ENCODE measurements around the gene DHX38.

DHX38 gene

DNA sequence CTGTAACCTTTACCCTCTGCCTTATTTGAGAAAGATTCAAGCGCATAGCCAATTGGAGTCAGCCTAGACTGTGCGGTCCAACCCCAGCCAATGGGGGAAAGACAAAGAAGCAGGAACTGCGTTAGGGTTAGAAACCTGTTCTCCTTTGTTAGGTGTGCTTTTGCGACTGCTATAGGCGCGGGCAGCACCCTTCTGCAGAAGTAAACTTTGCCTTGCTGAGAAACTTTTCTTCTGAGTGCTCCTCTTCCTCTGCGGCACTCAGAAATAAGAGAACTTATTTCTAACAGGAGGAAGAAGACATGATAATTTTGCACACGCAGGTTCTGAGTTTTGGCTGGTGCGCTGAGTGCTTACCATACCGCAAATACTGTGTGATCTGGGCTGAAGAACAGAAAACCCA lies 9.2 kb upstream of the DHX38 start:
- DNase-seq, result no peak

DNA sequence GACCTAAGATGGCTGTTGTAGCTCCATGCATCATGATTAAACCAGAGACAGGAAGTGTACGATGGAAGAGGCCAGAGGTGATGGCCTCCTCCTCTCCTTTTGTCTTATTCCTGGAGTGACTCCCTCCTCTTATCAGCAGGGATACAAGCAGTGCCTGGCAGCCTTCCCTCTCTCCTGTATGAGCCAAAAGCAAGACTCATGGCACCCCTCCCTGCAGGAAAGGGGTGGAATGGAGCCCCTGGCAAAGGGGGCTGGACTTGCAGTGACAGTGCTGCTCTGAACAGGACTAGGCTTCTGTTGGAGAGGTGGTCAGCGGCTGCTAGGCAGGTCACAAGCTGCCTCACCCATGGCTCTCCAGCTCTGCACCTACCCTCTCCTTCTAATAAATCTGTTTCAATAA lies 8.6 kb upstream of the DHX38 start:
- DNase-seq, result no peak

DNA sequence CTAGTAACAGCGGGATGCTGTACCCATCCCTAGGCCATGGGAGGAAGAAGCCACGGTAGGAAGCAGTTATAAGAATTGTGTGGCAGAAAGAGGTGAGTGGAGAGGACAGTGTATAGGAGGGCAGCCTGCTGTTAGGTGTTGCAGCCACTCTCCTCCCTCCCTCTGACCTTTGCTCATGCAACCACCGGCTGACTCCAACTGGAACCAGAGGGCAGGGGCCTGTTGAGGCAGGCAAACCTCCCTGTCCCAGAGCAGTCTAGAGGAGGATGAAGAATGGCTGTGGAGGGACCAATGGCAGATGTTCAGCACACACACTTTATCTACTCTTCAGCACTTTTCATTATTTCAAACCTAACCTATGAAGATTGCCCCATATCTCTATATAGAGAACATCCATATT lies 2.4 kb upstream of the DHX38 start:
- DNase-seq, result no peak

DNA sequence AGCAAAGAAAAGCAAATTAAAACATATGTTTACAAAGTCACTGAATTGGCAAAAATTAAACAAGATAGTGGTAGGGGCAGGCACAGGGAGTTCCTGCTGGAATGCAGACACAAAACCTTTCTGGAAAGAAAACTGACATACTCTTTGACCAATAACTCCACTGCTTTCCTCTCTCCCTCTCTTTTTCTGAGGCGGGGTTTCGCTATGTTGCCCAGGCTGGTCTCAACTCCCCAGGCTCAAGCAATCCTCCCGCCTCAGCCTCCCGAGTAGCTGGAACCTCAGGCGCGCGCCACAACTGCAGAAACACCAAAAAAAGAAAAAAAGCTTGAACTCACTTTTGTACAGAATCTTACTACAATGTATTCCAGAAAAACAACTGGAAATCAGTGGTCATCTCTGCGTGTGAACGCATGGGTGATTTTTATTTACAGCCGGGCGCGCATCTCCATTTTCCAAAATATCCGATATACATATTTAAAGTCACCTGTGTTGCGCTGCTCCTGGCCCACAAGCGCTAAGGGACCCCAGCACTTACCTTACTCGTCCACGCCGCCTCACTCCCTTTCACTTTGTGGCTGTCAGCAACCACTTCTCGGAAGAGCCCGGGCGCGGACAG lies 707 bp upstream of the DHX38 start:
- DNase-seq, result no peak

DNA sequence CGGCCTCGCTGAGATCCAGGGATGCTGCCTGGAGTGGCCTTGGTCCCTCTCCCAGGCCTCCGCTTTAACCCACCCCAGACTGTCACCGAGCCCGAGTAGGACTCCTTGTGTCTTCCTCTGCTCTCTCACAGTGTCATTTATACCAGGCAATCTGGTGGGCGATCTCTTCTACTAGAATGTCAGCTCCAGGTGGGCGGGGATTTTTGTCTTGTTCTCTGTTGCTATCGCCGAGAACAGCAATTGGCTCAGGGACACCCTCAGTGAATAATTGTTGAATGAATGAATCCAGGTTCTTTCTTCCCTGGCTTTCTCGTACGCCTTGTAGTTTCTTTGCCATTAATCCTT lies 591 bp downstream of the DHX38 start:
- no peak for DNase-seq

DNA sequence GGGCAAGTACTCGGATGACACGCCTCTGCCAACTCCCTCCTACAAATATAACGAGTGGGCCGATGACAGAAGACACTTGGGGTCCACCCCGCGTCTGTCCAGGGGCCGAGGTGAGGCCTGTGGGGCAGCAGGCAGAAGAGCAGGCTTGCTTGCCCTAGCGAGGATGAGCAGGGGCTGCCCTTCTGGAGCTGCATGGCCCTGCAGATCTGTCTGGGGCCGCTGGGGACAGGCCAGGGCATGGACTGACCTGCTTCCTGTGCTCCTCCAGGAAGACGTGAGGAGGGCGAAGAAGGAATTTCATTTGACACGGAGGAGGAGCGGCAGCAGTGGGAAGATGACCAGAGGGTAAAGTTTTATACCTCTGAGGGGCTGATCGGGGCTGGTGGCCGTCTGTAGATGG lies 5.3 kb downstream of the DHX38 start:
- no peak for DNase-seq

DNA sequence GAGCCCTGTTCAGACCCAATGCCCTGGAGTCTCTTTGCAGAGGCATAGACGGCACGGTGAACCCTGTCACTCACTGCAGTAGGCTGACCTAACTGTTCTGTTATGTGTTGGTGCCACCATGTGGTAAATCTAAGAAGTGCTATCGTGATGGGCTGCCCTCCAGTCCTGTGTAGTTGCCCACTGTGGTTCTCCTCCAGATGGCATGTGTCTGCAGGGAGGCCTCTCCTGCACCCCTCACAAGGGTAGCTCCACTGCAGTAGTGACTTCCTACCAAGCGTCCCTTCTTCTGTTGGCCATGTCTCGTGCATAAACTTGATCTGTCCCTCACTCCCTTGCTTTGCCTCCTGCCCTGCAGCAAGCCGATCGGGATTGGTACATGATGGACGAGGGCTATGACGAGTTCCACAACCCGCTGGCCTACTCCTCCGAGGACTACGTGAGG lies 5.8 kb downstream of the DHX38 start:
- DNase-seq, result no peak

DNA sequence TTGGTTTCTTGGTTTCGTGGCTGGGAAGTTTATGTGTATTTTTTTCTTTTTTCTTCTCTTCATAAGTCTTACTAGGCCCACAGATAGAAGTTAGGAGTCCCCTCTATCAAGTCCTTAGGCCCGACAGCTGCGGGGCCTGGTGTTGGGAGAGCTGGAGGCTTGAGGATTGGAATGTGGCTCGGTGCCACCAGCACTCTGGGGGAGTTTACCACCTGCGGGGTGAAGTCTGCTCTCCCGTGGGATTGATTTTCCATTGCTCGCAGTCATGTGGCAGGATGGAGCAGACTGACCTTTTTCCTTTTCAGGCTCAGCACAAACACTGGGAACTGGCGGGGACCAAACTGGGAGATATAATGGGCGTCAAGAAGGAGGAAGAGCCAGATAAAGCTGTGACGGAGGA lies 7.5 kb downstream of the DHX38 start:
- no peak for DNase-seq

DNA sequence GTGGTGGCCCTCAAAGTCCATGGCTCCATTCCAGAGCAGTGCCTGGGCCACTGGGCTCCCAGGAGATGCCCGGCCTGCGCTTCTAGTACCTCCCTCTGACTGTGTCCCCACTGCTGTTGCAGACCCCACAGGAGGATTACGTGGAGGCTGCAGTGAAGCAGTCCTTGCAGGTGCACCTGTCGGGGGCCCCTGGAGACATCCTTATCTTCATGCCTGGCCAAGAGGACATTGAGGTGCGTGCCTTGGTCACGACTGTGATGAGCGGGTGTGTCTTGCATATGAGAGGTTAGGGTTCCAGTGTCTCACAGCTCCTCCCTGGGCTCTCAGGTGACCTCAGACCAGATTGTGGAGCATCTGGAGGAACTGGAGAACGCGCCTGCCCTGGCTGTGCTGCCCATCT lies 11.3 kb downstream of the DHX38 start:
- DNase-seq, result no peak

DNA sequence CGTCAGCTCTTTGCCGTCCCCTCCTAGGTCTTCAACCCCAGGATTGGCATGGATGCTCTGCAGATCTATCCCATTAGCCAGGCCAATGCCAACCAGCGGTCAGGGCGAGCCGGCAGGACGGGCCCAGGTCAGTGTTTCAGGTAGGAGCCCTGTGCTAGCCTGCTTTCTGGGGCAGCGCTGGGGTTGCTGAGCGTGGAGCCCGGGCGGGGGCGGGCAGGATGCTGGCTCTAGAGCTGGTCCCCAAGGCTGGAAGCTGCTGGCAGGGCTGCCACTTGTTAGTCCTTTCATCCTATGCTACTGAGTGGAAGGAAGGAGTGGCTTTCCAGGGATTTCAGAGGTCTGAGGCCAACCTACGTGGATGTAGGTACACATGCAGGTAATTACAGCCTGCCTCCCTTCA lies 12.3 kb downstream of the DHX38 start:
- DNase-seq, result no peak

DNA sequence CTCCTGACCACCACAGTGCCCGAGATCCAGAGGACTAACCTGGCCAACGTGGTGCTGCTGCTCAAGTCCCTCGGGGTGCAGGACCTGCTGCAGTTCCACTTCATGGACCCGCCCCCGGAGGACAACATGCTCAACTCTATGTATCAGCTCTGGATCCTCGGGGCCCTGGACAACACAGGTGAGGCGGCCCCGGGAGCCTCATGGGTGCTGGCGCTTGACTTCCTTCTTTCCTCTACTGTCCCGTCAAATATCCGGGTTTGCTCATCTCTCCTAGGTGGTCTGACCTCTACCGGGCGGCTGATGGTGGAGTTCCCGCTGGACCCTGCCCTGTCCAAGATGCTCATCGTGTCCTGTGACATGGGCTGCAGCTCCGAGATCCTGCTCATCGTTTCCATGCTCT lies 13.7 kb downstream of the DHX38 start:
- DNase-seq, result no peak

DNA sequence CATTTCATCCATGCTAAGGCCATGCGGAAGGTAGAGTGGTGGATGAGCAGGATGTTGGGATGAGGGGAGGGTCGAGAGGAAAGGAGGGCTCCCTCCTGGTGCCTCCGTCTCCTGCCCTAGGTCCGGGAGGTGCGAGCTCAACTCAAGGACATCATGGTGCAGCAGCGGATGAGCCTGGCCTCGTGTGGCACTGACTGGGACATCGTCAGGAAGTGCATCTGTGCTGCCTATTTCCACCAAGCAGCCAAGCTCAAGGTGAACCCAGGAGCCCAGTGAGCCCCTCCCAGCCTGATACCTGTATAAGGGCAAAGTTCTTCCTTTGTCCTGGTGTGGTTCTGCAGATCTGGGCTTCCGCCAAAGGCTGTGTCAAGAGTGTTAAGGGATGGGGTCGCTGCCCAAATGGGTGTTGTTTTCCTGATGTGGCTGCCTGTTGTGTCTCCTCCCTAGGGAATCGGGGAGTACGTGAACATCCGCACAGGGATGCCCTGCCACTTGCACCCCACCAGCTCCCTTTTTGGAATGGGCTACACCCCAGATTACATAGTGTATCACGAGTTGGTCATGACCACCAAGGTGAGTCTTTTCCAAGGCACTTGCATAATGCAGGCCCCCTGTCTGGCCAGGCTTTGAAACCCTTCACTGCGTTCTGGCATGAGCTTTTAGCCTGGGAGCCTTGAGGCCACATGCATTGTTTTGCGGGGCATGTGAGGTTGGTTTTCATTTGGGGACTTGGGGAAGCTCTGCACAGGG lies 14.9 kb downstream of the DHX38 start:
- no peak for DNase-seq

DNA sequence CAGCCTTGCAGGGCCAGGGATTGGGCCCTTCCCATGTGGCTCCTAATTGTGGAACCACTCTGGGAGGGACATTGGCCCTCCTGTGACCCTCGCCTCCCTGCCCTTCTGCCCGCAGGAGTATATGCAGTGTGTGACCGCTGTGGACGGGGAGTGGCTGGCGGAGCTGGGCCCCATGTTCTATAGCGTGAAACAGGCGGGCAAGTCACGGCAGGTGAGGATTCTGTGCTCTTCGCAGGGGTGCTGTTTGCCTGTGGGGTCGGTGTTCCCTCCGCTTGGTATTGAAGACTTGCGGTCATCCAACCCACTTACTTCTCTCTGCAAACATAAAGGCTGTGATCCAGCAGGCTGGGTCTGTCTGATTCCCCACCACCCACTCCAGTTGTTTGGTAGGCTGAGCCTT lies 15.7 kb downstream of the DHX38 start:
- DNase-seq, result no peak

DNA sequence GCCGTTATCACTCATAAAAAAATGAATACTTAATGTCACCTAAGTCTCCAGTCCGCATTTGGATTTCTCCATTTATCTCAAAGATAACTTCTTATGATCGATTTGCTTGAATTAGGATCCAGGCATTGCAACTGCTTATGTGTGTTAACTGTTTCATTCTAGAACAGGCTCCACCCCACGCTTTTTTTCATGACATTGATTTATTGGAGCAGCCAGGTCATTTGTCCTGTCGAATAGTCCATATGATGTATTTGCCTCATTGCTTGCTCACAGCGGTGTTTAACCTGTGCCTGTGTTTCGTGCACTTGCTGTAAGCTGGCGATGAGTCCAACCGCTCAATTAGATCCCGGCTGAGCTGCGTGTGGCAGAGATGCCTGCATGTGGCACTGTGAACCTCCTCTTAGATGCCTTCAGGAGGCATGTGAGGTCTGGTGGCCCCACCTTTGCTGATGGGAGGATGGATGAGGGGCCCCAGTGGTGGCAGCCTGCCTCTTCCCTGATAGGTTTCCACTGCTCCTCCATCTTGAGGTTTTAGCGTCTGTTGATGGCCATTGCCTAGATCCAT lies 16.4 kb downstream of the DHX38 start:
- no peak for DNase-seq

DNA sequence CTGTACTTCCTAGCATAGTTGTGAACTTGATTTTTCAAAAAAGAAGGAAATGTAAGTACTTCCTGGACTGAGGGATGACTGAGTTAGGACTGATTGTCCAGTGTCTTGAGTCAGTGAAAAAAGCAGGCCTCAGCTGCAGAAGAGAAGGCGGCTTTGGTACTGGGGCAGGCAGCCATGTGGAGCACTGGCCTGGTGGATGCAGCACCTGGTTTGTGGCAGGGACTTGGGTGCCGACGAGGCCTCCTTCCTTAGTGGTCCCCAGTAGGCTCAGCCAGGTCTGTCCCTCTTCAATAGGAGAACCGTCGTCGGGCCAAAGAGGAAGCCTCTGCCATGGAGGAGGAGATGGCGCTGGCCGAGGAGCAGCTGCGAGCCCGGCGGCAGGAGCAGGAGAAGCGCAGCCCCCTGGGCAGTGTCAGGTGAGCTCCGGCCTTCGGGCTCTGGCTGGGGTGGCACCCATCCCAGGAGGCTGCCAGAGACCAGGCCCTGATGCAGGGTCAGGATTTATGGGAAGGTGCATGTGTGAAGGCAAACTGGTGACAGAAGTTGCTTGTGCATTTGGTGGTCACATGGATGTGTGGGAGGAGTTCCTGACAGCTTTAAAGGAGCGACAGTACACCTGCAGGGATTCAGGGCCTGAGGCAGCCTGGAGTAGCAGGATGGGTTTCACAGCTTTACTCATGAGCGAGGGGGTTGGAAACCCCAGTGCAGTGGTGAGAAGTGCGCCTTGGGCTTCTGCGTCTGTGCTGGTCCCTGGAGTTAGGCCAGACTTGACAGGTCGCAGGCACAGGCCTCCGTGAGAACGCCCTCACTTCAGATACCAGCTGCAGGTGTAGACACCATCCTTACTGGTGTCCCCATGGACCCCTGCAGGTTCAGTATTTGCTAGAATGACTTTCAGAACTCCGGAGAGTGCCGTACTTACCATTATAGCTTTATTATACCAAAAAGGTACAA lies 17.3 kb downstream of the DHX38 start:
- DNase-seq, result no peak

DNA sequence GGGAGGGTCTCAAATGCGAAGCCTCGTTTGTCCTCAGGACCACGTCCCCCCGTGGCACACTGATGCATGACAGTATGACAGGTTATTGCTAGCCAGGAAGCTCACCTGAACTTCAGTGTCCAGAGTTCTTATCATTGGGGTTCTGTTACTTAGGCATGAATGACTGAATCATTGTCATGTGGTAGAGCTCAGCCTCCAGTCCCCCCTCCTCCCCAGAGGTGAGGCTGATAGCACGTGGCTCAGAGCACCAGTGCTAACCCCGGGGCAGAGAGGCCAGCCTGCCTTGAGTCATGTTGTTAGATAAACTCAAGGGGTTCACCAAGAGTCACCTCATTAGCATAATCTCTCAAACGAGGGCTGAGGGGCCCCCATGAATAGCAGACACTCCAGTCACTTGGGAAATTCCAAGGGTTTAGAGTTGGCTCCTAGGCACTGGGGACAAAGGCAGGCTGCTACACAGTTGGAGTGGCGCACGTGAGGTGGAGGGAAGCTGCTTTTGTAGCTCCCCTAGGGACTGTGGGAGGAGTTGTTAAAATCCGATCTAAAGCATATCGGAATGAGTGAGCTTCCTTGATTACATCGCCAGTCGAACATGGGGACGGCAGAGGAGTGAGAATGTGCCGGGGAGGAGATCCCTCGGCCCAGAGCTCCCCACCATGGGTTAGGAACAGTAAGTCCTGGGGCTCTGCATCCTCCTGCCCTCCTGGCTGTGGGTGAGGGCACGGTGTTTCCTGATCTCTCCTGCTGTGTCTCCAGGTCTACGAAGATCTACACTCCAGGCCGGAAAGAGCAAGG lies 18.2 kb downstream of the DHX38 start:
- DNase-seq, result no peak

DNA sequence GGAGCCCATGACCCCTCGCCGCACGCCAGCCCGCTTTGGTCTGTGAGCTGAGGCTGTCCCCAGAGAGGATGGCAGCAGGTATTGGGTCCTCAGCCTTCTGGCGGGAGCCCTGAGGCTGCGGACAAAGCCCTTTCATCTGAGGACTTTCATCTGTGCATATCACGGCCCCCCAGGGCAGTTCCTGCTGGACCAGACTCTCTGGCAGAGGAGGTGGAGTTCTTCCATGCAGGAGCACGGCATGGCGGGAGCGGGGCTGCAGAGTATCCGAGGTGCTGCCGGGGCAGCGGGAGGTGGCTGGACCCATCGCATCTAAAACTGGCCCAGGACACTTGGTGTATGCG lies 18.8 kb downstream of the DHX38 start:
- no peak for DNase-seq

DNA sequence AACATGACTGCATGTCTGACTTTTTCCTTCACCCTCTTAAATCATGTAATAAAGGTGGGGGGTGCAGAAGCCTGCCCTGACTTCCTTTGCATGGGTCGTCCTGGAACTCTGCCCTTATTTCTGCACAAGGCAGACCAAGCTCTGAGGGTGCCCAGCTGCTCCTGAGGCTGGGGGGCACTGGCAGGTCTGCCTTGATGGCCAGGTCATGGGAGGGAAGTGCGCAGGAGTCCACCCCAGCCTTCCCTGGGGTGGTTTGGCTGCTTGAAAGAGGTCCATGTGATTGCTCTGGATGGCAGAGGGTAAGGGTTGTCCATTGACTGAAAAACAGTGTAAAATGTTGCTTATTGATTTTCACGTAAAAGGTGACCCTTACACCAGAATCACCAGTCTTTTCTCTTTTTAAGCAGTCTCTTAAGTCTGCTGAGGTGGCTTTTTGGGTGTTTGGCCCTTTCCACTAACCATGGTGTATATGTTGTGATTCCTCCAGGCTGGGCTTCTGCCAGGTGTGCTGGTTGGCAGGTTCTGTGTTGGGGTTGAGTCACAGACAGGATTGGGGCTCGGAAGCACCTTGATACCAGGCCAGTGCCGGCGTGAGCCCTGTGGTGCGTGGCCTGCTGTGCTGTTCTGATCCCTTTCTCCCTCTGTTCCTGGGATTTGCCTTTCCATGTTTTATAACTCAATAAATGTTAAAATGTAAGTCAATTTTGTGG lies 19.4 kb downstream of the DHX38 start:
- no peak for DNase-seq

DNA sequence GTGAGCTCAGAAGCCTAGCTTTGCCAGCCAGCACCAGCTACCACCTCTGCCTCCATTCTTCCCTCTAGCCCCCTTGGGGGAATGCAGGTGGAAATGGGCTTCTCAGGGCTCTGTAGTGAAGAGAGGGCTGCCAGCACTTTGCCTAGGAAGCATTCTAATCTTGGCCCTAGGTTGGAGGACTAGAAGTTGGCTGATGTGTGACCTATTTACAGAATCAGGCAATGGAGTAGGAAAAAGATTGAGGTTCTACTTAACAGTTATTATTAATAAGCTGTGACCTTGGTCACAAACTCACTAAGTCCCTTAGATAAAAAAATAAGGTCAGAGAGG lies 19.9 kb downstream of the DHX38 start:
- DNase-seq, result no peak

DNA sequence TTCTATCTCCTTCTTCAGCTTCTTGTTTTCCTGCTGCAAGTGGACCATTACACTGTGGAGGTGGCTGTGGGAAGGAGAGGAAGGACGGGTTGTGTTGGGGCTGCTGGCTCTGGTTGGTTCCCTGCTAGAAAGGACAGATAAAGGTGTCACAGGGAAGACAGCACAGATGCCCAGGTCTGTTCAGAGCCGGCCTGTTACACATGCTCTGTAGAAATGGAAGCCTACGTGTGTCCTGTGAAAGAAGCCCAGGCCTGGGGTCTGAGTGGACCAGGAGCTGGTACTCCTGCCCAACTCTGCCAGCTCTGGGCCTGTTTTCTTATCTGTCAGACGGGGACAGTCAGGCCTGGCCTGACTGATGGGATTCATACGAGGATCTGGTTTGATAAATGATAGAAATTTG lies 26.4 kb downstream of the DHX38 start:
- no peak for DNase-seq

DNA sequence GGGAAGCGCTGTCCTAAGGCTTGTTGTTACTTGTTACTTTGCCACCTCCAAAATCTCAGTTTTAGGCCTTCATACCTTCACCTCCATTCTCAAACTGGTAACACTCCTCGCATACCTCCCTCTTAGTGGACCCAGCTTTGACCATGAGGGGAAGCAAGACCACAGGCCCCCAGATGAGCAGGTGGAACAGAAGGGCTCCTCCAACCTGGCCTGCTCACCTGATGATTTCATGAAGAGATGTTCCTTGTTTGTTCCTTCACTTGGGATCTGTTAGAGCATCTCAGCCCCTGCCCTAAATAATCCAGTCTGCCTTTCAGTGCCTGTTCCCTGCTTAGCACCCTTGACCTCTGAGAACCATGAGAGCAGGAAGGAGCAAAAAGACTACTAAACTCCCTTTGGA lies 28.7 kb downstream of the DHX38 start:
- no peak for DNase-seq

DNA sequence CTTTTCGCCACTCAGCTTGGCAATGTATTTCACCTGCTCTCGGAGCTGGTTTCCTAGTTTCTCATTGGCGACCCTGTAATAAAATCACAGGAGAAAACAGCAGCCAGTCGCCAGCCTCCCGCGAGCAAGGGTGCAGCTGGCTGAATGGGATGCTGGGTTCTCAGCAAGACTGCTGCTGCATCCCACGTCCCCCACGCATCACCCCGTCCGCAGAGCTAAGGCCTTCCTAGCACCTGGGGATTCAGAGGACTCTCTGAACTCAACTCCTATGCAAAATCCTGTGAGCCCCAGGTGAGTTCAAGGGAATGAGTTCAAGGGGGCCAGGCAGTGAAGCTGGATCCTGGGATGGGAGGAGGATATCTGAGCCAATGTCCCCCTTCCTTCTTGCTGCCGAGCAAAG lies 29.3 kb downstream of the DHX38 start:
- no peak for DNase-seq

Data from NCI-H774 (cell line).